HG03354 (cell line): Measurements from ENCODE around the gene ERC2.

Experiments
- ATAC-seq: cut with Tn5 transposase; IDR thresholded peaks from one replicate; pipeline ENCODE4 v1.9.1; 2021; ENCODE audit warnings: mild to moderate bottlenecking; ENCODE audit not compliant: unreplicated experiment, poor library complexity, severe bottlenecking

The ERC2 gene

DNA sequence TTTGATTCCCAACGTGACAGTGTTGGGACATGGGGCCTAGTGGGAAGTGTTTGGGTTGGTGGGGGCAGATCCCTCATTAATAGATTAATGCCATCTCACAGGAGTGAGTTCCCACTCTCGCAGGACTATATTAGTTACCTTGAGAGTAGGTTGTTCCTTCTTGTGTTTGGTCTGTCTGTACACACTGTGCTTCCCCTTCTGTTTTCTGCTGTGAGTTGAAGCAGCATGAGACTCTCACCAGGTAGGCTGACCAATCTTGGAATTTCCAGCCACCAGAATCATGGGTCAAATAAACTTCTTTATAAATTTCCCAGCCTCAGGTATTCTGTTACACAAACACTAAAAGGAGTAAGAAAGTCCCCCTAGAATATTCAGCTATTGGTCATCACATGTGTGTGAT, 145.4 kb downstream of the ERC2 start:
- ATAC-seq = no peak

DNA sequence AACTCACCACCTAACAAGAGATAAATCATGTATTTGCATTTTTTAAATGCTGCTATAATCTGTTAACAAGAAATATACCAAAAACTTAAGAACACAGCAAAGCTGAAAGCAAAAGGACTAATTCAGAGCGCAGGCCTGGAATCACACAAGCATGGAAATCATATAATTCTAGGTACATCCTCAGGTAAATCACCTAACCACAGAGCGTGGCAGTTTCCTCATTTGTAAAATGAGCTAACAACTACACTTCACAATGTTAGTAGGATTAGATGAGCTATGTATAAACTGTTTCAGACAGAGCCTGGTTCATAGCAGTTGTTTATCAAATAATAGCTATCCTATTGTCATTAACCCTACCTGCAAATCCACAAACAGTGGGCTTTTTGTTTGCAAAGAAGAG, 146.4 kb downstream of the ERC2 start:
- ATAC-seq = no peak

DNA sequence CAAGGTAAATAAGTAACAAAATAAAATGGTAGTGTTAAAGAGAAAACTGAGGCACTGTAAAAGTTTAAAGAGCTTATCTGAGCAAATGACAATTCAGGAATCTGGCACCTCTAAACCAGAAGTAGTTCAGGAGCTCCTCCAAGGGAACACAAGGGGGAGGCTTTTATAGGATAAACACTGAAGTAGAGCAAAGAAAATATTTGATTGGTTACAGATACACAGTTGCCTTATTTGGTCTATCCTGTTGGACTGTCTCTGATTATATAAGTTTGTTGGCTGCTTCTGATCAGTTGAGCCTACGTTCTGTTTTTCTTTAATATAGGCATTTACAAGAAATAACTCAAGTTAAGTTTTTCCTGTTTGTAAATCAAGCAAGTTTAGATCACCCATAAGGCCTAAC, 146.9 kb downstream of the ERC2 start:
- no peak for ATAC-seq

DNA sequence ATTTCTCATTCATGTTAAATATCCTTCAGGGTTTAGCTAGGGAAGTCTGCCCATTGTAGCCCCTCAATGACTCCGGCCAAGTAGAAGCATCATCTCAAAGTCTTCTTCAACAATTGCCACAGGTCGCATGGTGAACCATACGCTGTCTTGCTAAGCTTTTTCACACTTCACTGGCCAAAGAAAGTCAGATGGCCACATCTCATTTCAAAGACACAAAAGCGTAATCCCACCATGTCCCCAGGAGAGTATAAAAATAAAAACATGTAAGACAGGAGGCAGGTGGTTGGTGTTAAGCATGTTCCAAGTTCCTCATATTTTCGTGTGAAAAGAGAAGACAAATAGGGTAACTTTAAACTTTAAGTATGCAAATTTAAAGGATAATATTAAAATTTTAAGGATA, 147.4 kb downstream of the ERC2 start:
- ATAC-seq = no peak

DNA sequence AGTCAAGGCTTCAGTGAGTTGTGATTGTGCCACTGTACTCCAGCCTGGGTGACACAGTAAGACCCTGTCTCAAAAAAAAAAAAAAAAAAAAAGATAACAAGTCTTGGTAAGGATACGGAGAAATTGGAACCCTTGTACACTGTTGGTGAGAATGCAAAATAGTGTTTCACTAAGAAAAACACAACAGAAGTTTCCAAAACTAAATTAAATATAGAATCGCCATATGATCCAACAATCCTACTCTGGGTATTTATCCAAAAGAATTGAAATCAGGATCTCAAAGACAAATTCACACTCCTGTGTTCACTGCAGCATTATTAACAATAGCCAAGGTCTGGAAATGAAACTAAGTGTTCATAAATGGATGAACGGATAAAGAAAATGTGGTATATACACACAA, 149.4 kb downstream of the ERC2 start:
- no peak for ATAC-seq

DNA sequence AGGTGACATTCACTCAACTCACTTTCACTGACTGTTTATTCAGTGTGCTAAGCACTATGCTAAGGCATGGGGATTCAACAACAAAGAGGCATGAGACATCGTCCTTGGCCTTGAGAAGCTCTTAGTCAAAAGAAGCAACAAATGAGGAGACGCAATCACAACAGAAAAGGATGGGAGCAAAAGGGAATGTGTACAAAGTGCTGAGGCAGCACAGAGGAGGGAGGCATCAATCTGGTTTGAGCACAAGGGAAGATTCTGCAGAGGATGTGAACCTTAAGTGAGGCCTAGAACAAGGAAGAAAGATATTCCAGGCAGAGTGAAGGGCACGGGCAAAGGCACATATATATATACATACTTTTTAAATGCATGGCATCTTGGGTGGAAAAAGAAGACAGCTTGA, 151.3 kb downstream of the ERC2 start:
- ATAC-seq = no peak

DNA sequence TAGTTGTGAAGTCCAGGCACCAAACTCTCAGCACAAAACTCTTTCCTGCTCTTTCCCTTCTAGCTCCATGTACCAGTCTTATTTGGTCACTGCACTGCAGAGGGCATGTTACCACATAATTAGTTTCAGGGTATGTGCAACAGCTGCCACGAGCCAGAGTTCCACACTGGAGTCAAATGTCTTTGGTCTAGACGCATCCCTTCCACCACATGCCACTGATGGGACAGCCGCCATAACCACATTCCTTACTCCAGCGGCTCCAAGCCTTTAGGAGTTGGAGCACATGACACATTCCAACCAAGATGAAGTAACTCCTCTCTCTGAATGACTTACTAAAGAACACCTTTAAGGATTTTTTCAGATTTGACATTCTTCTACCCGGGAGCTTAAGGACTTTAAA, 153.4 kb downstream of the ERC2 start:
- ATAC-seq = no peak

DNA sequence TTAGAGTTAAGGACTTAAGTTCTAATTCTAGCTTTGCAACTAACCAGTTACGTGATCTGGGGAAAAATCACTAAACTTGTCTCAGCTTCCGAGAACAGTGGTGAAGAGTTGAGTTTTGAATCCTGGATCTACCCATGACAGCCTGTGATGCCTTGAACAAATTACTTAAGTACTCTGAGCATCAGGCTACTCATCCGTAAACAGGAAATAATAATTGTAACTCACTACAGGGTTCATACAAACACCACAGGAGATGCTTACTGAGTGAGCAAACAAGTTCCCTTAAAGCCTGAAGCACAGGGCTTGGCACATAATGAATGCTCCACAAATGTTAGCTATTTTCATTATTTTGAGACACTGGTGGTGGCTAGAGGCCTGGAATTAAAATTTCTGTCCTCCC, 158.8 kb downstream of the ERC2 start:
- ATAC-seq = no peak

DNA sequence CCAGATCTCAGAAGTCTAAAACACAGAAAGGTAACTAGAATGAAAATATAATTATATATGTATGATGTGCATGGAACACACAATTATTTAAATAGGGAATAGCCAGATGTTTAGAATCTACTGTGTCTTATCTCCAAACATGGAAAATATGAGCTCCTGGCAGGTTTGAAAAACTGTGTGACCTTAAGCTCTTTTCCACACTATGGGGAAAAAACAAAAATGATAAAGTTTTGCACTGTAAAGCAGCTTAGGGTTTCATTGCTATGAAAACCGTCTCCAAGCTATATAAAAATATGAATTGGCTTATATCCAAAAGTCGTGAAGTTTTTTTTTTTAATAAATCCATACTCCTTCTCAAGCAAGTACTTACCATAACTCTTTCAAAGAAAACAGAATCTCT, 159.8 kb downstream of the ERC2 start:
- no peak for ATAC-seq

DNA sequence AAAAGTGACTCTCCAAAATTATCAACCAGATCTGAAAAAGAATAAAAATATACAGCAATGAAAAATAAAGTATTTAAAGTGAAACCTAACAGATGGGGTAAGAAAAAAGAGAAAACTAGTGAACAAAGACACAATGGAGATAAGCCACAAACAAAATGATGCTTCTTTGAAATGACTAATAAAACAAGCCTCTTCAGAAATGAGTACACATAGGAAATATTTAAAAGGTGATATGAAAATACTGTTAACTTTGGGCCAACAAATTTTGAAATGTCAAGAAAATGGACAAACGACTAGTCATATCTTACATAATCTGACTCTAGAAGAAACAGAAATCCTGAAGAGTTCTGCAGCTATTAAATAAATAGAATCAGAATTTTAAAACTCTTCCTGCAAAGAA, 164.2 kb downstream of the ERC2 start:
- ATAC-seq = no peak

DNA sequence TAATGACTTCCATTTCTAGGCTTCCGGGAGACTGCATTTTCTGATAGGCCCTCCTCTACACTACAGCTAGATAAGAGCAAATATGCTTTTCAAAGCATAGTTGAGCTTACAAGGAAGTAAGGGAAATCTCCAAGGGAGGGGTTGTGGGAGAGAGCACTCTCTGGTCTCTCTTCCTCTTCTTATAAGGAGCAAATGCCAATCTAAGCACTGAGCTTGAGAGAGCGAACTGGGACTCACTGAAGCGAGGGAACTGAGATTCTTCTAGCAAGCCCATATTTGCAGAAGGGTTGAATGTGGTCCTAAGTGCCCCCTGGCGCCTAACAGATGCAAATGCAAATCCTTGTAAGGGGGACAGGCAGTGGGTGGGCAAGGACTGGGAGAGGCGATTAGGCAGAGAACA, 164.8 kb downstream of the ERC2 start:
- ATAC-seq = peak; percentile 86

DNA sequence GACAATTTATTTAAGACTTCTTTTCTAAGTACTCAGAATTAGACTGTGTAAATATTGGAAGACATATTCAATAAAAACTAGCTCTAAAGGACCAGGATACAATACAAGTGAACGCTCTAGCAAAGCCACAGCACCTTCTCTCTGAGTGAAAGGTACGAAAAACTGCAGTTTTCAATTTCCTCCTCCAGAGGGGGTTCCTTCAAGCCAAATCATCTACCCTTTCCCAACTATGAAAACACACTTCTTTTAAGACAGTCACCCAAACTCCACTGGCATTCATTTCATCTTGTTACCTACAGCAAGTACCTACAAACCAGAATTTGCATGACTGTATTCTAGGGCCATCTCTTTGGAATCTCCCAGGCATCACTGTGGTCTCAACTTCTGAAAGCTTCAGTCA, 165.8 kb downstream of the ERC2 start:
- no peak for ATAC-seq

DNA sequence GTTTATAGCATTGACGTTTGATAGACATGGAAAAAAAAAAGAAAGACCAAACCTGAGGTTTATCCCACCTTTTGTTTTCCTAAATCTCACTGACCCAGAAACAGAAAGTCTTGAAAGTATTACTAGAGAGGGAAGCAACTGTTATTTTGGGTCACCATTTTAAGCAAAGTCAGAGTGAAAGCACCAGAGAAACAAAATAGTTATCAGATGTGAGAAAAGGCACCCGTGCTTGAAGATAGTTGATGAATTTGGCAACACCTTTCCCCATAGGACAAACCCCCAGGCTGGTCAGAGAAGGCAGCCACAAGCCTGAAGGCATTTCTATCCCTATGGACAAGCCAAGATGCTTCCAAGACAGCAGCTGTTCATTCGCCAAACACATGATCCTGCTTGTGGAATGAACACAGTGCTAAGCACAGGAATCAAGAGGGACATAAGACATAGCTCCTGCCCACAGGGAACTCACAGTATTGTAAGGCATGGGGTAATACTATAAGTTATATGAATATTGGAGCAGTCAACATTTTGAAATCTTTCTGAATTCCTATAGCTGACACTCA, 170.9 kb downstream of the ERC2 start:
- ATAC-seq = no peak

DNA sequence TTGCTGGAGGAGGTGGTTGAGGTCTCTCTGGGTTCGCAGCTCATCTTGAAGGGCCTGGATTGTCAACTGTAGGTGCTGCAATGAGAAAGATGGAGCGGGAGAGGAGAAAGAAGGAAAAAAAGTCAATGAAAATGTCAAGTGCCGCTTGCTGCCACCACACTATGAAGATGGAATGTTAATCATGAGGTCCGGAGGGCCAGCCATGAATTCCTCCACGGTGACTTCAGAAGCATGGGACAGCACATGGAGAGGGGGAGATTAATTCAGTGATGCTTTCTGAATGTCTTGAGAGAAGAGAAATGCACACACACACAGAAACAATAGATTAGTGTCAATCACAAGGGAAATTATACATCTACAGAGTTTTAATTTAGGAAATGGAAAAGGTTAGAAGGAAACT, 171.9 kb downstream of the ERC2 start:
- ATAC-seq = no peak

DNA sequence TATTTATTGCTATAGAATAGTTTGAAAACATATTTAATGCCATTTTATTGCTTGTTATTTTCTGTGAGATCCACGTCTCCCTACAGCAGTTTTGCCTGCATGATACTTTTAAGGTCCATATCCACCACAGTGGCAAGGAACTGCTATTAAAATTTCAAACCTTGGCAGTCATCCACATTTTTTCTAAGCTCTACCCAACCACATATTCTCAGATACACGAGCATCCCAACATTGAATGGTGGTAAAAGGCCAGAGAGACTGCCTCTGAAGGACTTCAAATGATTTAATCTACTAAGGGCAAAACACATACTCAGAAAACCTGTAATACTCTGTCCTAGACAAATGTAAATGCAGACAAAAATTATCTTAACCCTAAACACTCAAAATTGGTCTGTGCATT, 173.1 kb downstream of the ERC2 start:
- ATAC-seq = no peak

DNA sequence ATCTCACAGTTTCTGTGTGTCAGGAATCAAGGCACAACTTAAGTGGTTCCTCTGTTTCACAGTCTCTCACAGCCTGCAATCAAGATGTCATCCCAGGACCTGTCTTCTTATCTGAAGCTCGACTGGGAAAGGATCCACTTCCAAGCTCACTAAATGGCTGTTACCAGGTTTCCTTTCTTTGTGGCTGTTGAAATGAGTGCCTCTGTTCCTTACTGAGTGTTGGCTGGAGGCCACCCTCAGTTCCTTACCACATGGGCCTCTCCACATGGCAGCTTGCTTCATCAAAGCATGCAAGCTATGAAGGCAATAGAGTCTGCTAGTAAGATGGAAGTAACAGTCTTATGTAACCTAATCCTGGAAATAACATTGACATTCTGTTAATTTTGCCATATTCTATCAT, 174.0 kb downstream of the ERC2 start:
- no peak for ATAC-seq

DNA sequence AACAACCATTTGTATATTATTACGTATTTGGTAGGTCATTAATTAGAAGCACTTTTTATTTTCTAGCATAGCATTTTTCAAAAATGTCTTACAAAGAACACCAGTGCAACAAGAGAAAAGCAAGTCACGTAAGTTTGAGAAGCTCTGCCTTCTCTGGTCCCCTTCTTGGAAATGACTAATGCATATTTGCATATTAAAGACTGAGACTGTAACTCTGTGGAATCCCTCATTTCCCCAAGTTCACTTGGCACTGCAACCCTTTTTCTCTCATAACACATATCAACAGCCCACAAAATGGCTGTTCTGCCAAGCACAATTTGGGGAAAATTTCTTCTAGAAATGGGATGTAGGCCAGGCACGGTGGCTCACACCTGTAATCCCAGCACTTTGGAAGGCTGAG, 176.3 kb downstream of the ERC2 start:
- no peak for ATAC-seq

DNA sequence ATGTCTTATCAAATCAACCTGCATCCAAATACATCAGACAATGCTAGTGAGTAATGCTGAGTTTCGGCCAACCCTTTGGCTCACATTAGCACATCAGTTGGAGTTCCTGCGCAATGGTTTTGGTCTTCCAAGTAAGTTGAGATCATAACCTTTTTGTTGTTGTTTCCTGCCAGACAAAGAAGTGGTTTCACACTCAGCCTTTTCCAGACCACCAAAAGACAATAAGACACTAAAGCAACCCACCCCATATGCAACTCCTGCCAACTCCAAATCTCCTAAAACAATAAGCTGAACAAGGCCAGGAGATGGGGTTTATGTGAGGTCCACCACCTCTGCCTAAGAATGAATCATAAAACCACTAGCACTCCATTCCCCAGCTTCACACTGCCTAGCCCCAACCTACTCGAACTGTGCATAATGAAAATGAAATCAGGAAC, 177.0 kb downstream of the ERC2 start:
- ATAC-seq = no peak

DNA sequence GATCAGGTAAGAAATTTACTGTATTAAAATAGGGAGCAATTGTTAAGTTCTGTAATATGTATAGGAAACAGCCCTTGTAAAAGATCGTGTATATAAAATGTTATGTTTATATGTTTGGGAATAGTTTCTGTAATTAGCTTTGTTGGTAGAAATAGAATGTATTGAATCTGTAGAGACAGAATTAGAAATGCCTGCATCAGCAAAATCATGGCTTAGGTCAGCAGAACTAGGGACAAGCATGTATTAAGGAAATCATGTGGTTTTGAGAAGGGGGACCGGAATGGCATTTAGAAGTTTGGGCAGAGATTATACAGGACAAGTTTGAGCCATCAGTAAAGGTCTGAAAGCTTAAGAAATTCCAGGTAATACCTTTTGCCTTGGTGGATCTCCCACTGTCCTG, 177.9 kb downstream of the ERC2 start:
- ATAC-seq = no peak

DNA sequence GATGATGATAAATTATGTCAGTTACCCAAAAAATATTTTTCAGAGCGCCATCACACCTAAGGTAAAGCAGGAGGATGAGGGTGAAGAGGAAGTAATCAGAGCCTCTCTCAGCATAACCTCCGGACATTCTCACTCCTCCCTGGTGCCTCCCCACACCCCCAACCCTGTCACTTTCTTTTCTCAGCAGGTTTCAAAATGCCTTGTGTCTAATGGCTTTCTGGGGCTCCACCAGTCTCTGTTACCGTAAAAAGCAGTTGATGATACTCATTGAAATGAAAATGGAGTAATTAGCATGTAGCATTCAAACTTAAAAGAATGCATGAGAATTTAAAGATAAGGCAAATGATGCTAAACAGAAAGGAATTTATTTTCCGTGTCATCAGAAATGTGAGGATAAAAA, 180.0 kb downstream of the ERC2 start:
- ATAC-seq = no peak

DNA sequence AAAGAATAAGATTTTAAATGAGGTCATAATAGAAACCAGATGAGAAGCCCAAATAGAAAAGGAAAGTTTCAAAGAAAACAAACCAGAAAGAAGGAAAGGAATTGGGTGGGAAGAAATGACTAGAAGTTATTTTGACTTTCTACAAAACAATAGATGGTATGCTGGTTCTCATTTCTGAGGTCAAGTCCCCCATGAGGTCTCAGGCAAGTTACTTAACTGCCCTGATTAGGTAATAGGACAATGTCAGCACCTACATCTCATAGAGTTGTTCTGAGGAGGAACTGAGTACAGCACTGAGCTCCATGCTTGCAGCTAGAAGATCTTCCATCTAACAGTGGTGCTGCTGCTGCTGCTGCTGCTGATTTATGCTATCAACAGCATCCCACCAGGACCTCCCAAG, 185.9 kb downstream of the ERC2 start:
- ATAC-seq = no peak

DNA sequence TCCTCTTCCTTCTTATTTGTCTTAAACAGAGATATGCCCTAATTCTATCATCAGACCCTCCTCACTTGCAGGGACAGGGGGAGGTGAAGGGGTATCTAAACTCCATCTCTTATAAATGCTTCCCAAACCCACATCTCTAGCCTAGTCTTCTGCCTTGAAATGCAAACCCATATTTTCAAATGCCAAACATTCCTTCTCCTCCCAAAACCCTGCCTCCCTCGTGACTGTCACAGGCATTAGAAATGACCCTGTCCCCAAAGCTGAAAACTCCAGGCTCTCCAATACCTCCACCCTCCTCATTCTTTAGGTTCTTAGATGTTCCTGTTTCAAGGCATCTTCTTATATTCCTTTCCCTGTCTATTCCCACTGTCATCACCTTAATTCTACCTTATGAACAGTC, 191.0 kb downstream of the ERC2 start:
- no peak for ATAC-seq

DNA sequence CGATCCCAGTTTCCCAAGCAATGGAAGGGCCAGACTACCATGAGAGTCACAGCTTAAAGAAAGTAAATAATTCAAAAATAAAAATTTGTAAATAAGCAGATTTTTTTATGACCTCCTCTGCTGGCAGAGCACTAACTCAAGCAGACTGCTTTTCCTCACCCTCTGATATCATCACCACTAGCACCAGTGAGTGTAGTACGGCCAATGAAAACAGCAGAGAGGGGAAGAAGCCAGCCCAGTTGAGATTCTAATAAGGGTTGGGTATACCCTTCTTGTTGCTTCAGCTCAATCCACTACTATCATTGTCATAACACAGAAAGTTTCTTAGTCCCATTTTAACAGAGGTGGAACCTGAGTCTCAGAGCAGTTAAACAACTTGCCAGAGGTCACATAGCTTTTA, 193.1 kb downstream of the ERC2 start:
- no peak for ATAC-seq
